Naive thymus-derived CD8-positive, alpha-beta T cell (primary cell): ENCODE data around the gene TMEM178A. TPM values are rescaled to one million over a fixed set of nuclear protein-coding genes. Genes with fewer than 3 reads are reported as not detected.
"Not testable (repeated sequence)": the region's sequence is repeated elsewhere in the genome, so short reads cannot be mapped to it uniquely, and the experiment has no call there.

Experiments
- ATAC-seq, 2 donors: fragments of 150-1000 bp; cut with Tn5 transposase in 1 of 2; sonication (Bioruptor Pico), chemical (Tn5 transposase) in 1 of 2; 1 replicate in 1 of 2; 2 replicates in 1 of 2; pipeline ENCODE4 v1.10.0; 2021; ENCODE audit warnings: mild to moderate bottlenecking in 2 of 2, moderate library complexity in 2 of 2
- POLR2A ChIA-PET: fragments of 350-600 bp; sonication (Branson Sonifier 250); formaldehyde crosslinking; loops from one replicate; lab custom pipeline; 2021; ENCODE audit warnings: antibody characterized with exemption; lab: Charles Lee
- DNase-seq, 10 donors: peaks; one replicate each; pipeline versions ENCODE4 v3.0.0 to v3.0.0-alpha.2; 2020 to 2022
- H3K27ac Mint-ChIP-seq, 10 donors: one replicate each; pipeline ENCODE4 v1.8.0; 2020 to 2022; ENCODE audit warnings: mild to moderate bottlenecking in 10 of 10, mixed read lengths in 10 of 10, moderate library complexity in 4 of 10, inconsistent platforms in 1 of 10
- H3K27me3 Mint-ChIP-seq, 5 donors: one replicate each; pipeline ENCODE4 v1.8.0; 2021 to 2022; ENCODE audit warnings: mixed read lengths in 5 of 5
- H3K36me3 Mint-ChIP-seq, 3 donors: one replicate each; pipeline ENCODE4 v1.8.0; 2020 to 2022; ENCODE audit warnings: mixed read lengths in 3 of 3, mild to moderate bottlenecking in 2 of 3, inconsistent platforms in 1 of 3
- H3K4me1 Mint-ChIP-seq, 4 donors: one replicate each; pipeline ENCODE4 v1.8.0; 2021 to 2022; ENCODE audit warnings: mixed read lengths in 4 of 4
- H3K4me3 Mint-ChIP-seq, 10 donors: one replicate each; pipeline ENCODE4 v1.8.0; 2020 to 2022; ENCODE audit warnings: mild to moderate bottlenecking in 10 of 10, mixed read lengths in 10 of 10, moderate library complexity in 6 of 10, inconsistent platforms in 1 of 10
- H3K9me3 Mint-ChIP-seq, 9 donors: one replicate each; pipeline ENCODE4 v1.8.0; 2020 to 2022; ENCODE audit warnings: mixed read lengths in 9 of 9, mild to moderate bottlenecking in 3 of 9, inconsistent platforms in 1 of 9, moderate library complexity in 1 of 9
- polyA plus RNA-seq, 3 donors: library from polyadenylated mRNA; unstranded; fragments of 300-500 nt; fragmentation: Illumina TruSeq; gene quantifications; one replicate each; pipeline ENCODE4 v1.2.3, GENCODE V29; 2021
- total RNA-seq, 8 experiments: library from RNA in 2 of 8; stranded (reverse) in 2 of 8; gene quantifications; one replicate each; pipeline ENCODE4 v1.2.3 and lab custom pipeline; 2021 to 2026

The TMEM178A gene
- total and polyA plus RNA-seq, 5 experiments from 2014 or later: 0.11 to 0.99 (median 0.47) TPM; not detected in 2

DNA sequence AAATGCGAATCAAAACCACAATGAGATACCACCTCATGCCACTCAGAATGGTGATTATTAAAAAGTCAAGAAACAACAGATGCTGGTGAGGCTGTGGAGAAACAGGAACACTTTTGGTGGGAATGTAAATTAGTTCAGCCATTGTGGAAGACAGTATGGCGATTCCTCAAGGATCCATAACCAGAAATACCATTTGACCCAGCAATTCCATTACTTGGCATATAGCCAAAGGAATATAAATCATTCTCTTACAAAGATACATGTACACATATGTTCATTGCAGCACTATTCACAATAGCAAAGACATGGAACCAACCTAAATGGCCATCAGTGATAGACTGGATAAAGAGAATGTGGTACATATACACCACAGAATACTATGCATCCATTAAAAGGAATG lies 9.5 kb upstream of the TMEM178A start:
- DNase-seq, ATAC-seq, H3K27ac Mint-ChIP-seq, H3K4me3 Mint-ChIP-seq, H3K4me1 Mint-ChIP-seq, POLR2A ChIA-PET: not testable (repeated sequence)
- Mint-ChIP-seq H3K9me3 (peaks cover 0 to 17% (median 6%) of the 10 kb centered on the region in 9 donors), H3K27me3 (peaks cover 6 to 25% (median 8%) of the 10 kb centered on the region in 5 donors), H3K36me3 (peaks cover 0 to 10% (median 2%) of the 10 kb centered on the region in 3 donors)

- ATAC-seq (no peak), DNase-seq (no peak)
- Mint-ChIP-seq H3K4me1 (no peaks in the 10 kb centered on the region), H3K36me3 (peaks cover 0 to 10% (median 2%) of the 10 kb centered on the region in 3 donors), H3K4me3 (no peak overlapping the region), H3K9me3 (peaks cover 0 to 17% (median 6%) of the 10 kb centered on the region in 9 donors), H3K27ac (no peak overlapping the region), H3K27me3 (peaks cover 8 to 30% (median 10%) of the 10 kb centered on the region in 5 donors)
- POLR2A ChIA-PET: no interaction called here
Observed at GRCh38 chr2:39657287-39657937, 8.3 kb upstream of the TMEM178A start.

GRCh38 chr2:39658371-39658770 lies 7.3 kb upstream of the TMEM178A start:
- ATAC-seq (no peak), DNase-seq (no peak)
- Mint-ChIP-seq H3K9me3 (peaks cover 0 to 11% (median 3%) of the 10 kb centered on the region in 9 donors), H3K27ac (no peak overlapping the region), H3K4me1 (no peaks in the 10 kb centered on the region), H3K36me3 (peaks cover 0 to 8% (median 2%) of the 10 kb centered on the region in 3 donors), H3K27me3 (peaks cover 8 to 24% (median 11%) of the 10 kb centered on the region in 5 donors), H3K4me3 (no peak overlapping the region)
- POLR2A ChIA-PET: no interaction called here

DNA sequence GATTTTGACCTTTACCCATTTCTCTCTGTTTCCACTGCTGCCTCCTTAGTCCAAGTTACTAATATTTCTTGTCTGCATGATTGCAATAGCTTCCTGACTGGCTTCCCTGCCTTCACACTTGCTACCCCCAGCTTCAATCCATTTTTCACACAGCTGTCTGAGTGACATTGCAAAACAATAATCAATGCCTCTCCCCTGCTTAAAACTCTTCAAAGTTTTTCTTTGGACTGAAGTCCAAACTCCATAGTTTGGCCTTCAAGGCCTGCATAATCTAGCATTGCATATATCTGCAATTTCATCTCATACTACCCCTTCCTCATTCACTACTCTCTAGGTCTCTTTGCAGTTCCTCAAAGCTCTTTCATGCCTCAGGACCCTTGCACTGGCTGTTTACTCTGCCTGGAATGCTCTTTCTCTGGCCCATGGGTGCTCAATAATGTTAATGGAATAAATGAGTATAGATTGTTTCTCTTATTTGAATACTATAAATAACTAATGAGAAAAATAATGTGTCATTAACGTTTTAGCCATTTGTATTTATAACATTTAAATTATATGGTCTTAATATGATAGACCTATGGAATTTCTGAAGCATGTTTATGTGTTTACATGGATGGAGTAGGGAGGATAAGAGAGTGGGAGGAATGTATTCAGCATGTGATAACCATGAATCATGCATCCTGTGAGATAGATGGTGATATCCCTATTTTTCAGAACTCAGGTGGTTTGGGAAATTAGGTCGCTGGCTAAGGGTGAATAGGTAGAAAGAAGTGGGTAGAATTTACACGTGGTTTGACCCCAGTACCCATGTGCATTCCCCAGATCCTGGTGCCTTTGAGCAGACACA lies 5.7 kb upstream of the TMEM178A start:
- no peak for ATAC-seq
- POLR2A ChIA-PET: no interaction called here

GRCh38 chr2:39660612-39661236 lies 5.0 kb upstream of the TMEM178A start:
- Mint-ChIP-seq H3K27ac (no peak overlapping the region), H3K36me3 (peaks cover 0 to 4% (median 0%) of the 10 kb centered on the region in 3 donors), H3K27me3 (peaks cover 10 to 38% (median 24%) of the 10 kb centered on the region in 5 donors), H3K4me3 (no peak overlapping the region), H3K4me1 (peaks cover 0 to 8% (median 5%) of the 10 kb centered on the region in 4 donors), H3K9me3 (no peaks in the 10 kb centered on the region)
- DNase-seq (no peak), ATAC-seq (no peak)
- POLR2A ChIA-PET: no interaction called here

More for the DNA sequence above, 5.7 kb upstream of the TMEM178A start:
- no peak overlapping the region for H3K27ac Mint-ChIP-seq
- no peak for DNase-seq
- no peak overlapping the region for H3K4me3 Mint-ChIP-seq
- peaks cover 11 to 31% (median 19%) of the 10 kb centered on the region in 5 donors for H3K27me3 Mint-ChIP-seq
- H3K9me3 Mint-ChIP-seq: peaks cover 0 to 1% (median 0%) of the 10 kb centered on the region in 9 donors
- peaks cover 0 to 2% (median under 1%) of the 10 kb centered on the region in 3 donors for H3K36me3 Mint-ChIP-seq
- peaks cover 0 to 3% (median 1%) of the 10 kb centered on the region in 4 donors for H3K4me1 Mint-ChIP-seq

GRCh38 chr2:39661826-39662225 lies 3.9 kb upstream of the TMEM178A start:
- H3K9me3 Mint-ChIP-seq: no peaks in the 10 kb centered on the region
- POLR2A ChIA-PET: no interaction called here

DNA sequence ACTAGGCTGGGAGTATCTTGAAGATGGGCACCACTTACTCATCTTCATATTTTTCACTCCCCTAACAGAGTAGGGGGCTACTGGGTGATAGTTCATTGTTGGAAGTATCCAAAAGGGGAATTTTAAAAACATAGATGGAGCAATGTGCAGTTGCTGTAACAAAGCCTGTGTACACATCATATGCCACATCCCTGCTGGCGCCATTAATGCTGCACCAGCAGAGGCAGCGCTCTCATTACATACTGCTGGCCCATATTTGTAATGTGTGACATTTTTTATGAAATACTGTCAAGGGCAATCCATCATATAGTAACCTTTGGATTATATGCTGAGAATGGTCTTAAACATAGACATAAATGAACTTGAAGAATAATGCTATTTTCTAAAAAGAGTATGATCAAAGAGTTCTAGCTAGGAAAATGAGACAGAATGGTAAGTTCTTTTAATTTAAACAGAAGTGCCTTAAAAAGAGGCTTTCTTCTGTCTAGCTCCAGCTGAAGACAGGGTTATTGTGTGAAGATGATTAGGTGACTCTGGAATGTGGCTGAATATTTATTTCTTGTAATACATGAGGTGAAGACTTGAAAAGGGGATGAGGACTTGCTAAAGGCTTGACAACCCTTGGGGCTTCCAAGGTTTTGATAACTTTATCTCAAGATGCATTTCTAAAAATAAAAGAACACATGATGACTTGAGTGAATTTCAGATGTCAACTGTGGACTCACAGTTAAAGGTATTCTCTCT lies 2.4 kb upstream of the TMEM178A start:
- H3K27me3 Mint-ChIP-seq: peaks cover 21 to 62% (median 41%) of the 10 kb centered on the region in 5 donors

More at GRCh38 chr2:39661826-39662225, 3.9 kb upstream of the TMEM178A start:
- DNase-seq: no peak
- peaks cover 0 to 7% (median 0%) of the 10 kb centered on the region in 3 donors for H3K36me3 Mint-ChIP-seq
- ATAC-seq: no peak
- peaks cover 8 to 46% (median 27%) of the 10 kb centered on the region in 5 donors for H3K27me3 Mint-ChIP-seq
- no peak overlapping the region for H3K4me3 Mint-ChIP-seq
- no peak overlapping the region for H3K27ac Mint-ChIP-seq
- H3K4me1 Mint-ChIP-seq: peaks cover 5 to 16% (median 10%) of the 10 kb centered on the region in 4 donors

GRCh38 chr2:39664232-39664887 lies 1.4 kb upstream of the TMEM178A start:
- POLR2A ChIA-PET: no interaction called here
- peak overlapping the region in 4 of 10 donors; percentile 20 to 69 (median 47) for H3K4me3 Mint-ChIP-seq
- ATAC-seq: no peak

More for the DNA sequence above, 2.4 kb upstream of the TMEM178A start:
- Mint-ChIP-seq H3K27ac (no peak overlapping the region), H3K9me3 (peaks cover 0 to 2% (median 0%) of the 10 kb centered on the region in 9 donors), H3K36me3 (peaks cover 0 to 7% (median 0%) of the 10 kb centered on the region in 3 donors), H3K4me1 (peaks cover 7 to 19% (median 17%) of the 10 kb centered on the region in 4 donors), H3K4me3 (no peak overlapping the region)
- DNase-seq (no peak), ATAC-seq (no peak)
- POLR2A ChIA-PET: no interaction called here

DNA sequence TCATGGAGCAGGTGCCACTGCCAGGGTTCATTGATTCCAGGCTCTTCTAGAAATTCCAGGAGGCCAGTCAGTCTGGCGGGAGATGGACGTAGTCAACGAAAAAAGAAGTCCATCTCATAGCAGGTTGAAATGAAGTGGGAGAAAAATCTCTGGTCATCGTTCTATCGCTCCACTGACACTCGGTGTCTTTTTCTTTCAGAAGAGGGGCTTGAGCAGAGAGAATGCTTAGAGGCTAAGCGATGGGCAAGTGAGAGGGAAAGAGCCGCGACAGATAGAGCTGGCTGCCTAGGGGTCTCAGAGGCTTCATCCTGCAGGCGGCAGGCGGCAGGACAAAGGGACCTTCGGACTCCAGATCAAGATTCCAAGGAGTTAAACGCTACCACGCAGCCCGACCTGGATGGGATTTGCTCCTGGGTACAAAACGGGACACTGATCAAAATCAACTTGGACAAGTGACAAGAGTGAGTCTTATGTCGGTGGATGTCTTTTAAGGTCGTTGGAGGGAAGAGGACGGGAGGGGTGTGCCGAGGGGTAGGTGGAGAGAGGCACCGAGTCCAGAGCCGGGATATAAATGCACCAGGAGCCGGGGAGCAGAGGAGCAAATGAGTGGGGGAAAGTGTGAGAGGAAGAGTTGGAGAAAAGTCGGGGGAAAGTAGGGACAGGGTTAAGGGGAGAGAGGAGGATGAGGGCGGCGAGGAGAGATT lies 677 bp upstream of the TMEM178A start:
- DNase-seq (no peak), ATAC-seq (no peak)

More at GRCh38 chr2:39664232-39664887, 1.4 kb upstream of the TMEM178A start:
- H3K27me3 Mint-ChIP-seq: peaks cover 26 to 72% (median 46%) of the 10 kb centered on the region in 5 donors
- no peak for DNase-seq
- H3K9me3 Mint-ChIP-seq: peaks cover 0 to 2% (median 0%) of the 10 kb centered on the region in 9 donors
- H3K4me1 Mint-ChIP-seq: peaks cover 7 to 19% (median 17%) of the 10 kb centered on the region in 4 donors
- H3K36me3 Mint-ChIP-seq: peaks cover 0 to 7% (median 0%) of the 10 kb centered on the region in 3 donors
- no peak overlapping the region for H3K27ac Mint-ChIP-seq

GRCh38 chr2:39666491-39667101 lies 879 bp downstream of the TMEM178A start:
- Mint-ChIP-seq H3K36me3 (peaks cover 0 to 7% (median 0%) of the 10 kb centered on the region in 3 donors), H3K4me3 (peak overlapping the region in 9 of 10 donors; percentile 16 to 85 (median 61)), H3K9me3 (peaks cover 0 to 2% (median 0%) of the 10 kb centered on the region in 9 donors), H3K27me3 (peaks cover 27 to 75% (median 47%) of the 10 kb centered on the region in 5 donors), H3K4me1 (peaks cover 7 to 19% (median 17%) of the 10 kb centered on the region in 4 donors), H3K27ac (no peak overlapping the region)
- POLR2A ChIA-PET: no interaction called here
- DNase-seq: no peak
- ATAC-seq: no peak

More for the DNA sequence above, 677 bp upstream of the TMEM178A start:
- H3K27me3 Mint-ChIP-seq: peaks cover 28 to 74% (median 46%) of the 10 kb centered on the region in 5 donors
- H3K27ac Mint-ChIP-seq: no peak overlapping the region
- peaks cover 0 to 2% (median 0%) of the 10 kb centered on the region in 9 donors for H3K9me3 Mint-ChIP-seq
- H3K36me3 Mint-ChIP-seq: peaks cover 0 to 7% (median 0%) of the 10 kb centered on the region in 3 donors
- peak overlapping the region in 9 of 10 donors; percentile 20 to 72 (median 37) for H3K4me3 Mint-ChIP-seq
- peaks cover 7 to 19% (median 17%) of the 10 kb centered on the region in 4 donors for H3K4me1 Mint-ChIP-seq
- POLR2A ChIA-PET: no interaction called here
